SK-N-MC (cell line): ENCODE measurements around the gene RACGAP1.

Experiments used
- FOXP2 ChIP-seq: optimal IDR thresholded peaks from 2 replicates; pipeline ENCODE3; 2011; ENCODE audit warnings: mild to moderate bottlenecking, moderate library complexity; ENCODE audit not compliant: insufficient read depth; ENCODE audit errors: extremely low read length, control extremely low read depth
- POLR2AphosphoS5 ChIP-seq: IDR thresholded peaks from 2 replicates; pipeline ENCODE4 v1.6.1; 2012; ENCODE audit warnings: mild to moderate bottlenecking, low read depth, low read length, borderline replicate concordance

GRCh38 chr12:50016501-50017475, 8.5 kb downstream of the RACGAP1 start:
- TF ChIP-seq POLR2AphosphoS5 (no peak), FOXP2 (no peak)
